GM19467 (cell line): ENCODE results near the gene LAPTM4A.
"Not testable (repeated sequence)": the region's sequence is repeated elsewhere in the genome, so short reads cannot be mapped to it uniquely, and the experiment has no call there.

Source experiments
- ATAC-seq: cut with Tn5 transposase; IDR thresholded peaks from one replicate; pipeline ENCODE4 v1.9.1; 2021; ENCODE audit warnings: mild to moderate bottlenecking, moderate library complexity; ENCODE audit not compliant: unreplicated experiment

LAPTM4A gene

DNA sequence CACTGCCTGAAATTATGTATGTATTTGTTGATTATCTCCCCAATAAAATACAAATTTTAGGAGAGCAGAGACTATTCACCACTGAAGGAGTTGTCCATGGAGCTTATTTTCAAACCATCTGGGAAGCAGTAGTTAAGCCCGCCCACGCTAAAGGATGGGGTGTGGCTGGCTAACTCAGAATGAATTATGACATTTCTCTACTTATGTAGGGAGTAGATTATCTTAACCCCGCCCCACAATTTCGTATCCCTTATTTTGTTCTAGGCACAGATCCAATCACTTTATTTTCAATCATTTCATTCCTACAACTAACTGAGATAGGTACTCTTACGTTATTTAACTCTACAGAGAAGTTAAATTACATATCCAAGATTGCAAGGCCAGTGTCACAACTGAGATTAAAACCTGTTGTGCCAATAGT, 1.4 kb upstream of the LAPTM4A start:
- ATAC-seq = no peak

- ATAC-seq = no peak
These were observed 912 bp upstream of the LAPTM4A start for GRCh38 chr2:20052229-20052851.

GRCh38 chr2:20050646-20051531, 539 bp downstream of the LAPTM4A start:
- ATAC-seq = peak; percentile 26

DNA sequence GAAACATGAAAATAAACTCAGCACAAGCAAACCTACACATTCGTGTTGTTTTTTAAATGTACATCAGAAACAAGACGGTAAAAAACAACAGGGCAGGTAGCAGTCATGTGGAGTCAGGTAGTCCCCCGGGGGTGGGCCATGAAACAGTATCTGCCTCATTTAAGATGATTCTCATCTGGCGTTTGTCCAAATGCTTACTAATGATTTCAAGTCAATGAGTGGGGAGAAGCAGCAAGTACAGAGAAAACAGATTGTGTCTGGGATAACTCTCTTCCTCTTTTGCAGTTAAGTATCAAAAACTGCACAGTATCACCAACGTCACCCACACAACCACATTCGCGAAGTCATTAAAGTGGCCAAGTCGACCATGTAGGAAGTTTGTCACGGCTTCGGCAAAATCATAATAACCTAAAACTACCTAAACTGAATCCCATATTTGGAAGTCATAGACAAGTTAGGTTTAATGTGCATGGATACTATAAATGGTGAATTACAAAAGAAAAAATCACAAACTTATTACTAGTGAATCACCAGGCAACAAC, 1.3 kb downstream of the LAPTM4A start:
- no peak for ATAC-seq

GRCh38 chr2:20049637-20050036, 1.8 kb downstream of the LAPTM4A start:
- ATAC-seq = no peak

- no peak for ATAC-seq
These were observed 2.7 kb downstream of the LAPTM4A start for GRCh38 chr2:20048488-20049448.

GRCh38 chr2:20045712-20046292, 5.6 kb downstream of the LAPTM4A start:
- ATAC-seq = not testable (repeated sequence)

GRCh38 chr2:20044778-20045177, 6.7 kb downstream of the LAPTM4A start:
- ATAC-seq = no peak

DNA sequence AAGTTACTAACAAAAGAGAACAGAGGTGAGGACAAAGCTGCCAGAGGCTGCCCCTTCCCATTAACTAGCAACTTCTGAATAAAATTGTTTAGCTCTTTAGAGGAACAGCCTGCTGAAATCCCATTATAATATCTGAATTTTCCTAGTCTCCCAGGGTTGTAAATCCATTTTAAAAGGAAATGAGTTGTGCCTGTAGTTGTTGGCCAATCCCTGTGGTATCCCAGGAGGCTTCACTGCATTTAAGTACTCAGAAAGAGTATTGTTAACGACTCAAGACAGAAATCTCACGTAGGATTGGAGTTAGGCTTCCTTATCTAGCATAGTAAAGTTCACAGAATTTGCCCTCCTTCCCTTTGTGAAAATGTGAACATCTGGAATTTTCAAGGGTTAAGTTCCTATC, 8.9 kb downstream of the LAPTM4A start:
- no peak for ATAC-seq

- ATAC-seq = no peak
These were observed 10.8 kb downstream of the LAPTM4A start for GRCh38 chr2:20040489-20041172.

DNA sequence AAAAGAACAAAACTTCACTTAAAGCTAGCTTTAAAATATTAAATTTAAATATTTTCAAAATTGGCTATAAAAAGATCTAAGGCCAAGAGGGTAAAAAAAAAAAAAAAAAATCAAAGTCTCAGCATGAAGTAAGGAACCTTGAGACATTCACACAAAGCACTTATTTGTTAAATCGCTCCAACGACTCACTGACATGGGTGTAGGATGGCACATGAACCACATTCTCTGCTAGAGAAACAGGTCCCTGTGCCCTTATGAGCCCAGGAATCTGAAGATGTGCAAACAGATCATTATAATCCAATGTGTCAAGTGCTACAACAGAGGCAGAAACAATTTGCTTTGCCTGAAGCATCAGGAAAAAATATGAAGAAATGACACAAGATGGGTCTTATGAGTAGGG, 13.8 kb downstream of the LAPTM4A start:
- ATAC-seq = no peak

GRCh38 chr2:20035955-20036666, 15.3 kb downstream of the LAPTM4A start:
- no peak for ATAC-seq

DNA sequence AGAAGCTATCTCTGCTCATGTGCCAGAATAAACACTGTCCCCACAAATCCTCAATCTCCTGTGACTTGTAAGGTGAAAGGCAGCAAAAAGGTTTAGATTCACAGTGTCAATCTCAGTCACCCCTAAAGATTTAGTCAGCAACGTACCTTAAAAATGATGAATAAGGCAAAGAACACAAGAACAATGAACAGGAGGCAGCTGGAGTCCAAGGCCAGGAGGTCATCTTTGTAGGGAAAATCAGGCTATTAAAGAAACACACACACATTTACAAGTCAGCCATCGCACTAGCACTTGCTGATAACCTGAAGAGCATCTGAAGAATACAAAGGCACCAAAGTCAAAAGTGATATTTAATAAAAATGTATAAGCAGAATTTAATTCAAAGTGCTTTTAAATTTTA, 16.6 kb downstream of the LAPTM4A start:
- no peak for ATAC-seq

DNA sequence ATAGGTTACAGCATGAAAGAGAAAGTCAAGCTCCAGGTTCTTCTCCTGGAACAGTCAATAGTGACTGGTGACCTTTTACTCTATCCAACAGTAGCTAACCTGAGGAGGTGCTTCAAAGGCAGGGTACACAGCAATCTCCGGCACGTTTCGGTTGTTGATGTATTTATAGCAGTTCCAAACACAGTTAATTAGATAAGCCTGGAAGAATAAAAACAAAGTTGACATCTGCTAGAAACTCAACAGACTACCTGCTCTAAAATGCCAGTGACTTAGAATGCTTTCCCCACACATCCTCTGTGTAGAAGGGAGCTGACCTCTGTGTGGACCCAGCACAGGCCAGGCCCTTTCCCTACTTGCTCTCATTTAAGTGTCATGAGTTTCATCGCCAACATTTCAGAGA, 17.2 kb downstream of the LAPTM4A start:
- ATAC-seq = no peak

DNA sequence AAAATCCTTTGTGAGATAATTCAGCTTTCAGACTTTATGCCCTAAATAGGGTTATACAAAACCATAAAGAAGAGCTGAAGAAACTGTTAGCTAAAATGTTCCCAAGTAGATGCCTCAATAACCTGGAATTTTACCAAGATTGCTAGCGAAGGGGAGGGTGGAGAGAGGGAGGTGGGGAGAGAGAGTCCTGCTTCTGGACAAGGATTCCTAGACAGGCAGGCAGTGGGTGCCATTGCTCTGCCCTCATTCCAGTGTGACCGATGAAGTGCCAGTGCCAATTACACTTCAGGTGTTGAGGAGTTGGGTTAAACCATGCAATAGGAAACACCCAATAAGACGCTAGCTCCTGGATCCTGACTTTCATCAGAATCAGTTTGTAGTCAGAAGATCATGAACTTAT, 18.1 kb downstream of the LAPTM4A start:
- ATAC-seq = no peak

- no peak for ATAC-seq
These were observed 21.2 kb downstream of the LAPTM4A start for GRCh38 chr2:20030224-20030623.

DNA sequence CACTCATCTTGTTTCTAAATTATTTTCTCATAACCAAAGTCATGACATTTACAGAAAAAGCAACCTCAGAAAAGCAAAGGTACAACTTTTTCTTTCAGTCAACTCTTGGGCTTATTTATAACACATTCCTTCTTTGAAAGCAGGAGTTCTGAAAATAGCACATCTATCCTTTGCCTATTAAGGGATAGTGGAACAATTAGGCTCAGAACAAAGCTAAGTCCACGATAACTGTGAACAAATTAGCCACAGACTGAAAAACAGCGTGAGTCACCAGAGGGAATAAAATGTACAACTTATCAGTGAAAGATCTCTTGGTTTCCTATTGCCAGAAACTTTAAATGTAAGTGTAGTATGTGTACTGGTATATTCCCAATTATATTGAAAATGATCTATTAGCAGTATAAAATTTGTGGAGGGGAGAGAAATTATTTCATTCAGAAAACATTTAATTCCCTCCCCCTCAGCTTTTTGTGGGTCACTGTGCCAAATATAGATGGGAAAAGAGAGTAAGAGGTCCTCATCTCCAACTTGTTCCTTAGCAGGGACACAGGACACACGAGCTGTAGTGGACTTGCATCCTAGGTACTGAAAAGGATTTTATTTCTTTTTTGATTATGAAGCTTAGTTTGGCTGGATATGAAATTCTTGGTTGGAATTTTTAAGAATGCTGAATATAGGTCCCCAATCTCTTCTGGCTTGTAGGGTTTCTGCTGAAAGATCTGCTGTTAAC, 23.6 kb downstream of the LAPTM4A start:
- ATAC-seq = no peak

DNA sequence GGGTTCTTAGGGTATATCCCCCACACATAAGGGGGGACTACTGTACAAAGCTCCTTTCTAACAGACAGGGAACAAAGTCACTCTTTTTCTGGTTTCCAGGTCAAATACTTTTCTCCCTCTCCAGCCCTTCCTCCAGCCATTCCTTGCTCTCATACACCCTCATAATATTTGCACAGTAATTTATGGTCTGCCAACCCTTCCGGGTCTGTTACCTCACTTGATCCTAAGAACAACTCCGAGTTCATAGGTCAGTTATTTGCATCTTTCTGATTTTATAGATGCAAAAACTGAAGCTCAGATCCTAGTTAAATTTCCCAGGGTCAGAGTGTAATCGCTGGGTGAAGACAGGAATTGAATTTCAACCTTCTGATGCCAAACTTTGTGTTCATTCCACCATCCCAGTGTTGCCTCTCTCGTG, 24.2 kb downstream of the LAPTM4A start:
- ATAC-seq = no peak
